NOMO-1 treated with DMSO at 0.1 percent for 48 hours (cell line): Measurements from ENCODE around the gene FBXW4.
"Not testable (repeated sequence)": the region's sequence is repeated elsewhere in the genome, so short reads cannot be mapped to it uniquely, and the experiment has no call there.

Source experiments
- DNase-seq: peaks from one replicate; lab custom pipeline; 2025; ENCODE audit not compliant: unreplicated experiment; lab: John Stamatoyannopoulos, UW

Gene FBXW4

GRCh38 chr10:101658975-101659374 is 36.0 kb downstream of the FBXW4 start:
- DNase-seq: no peak

- DNase-seq: no peak
Observed at GRCh38 chr10:101656890-101657289, 38.1 kb downstream of the FBXW4 start.

GRCh38 chr10:101655570-101655969 is 39.4 kb downstream of the FBXW4 start:
- no peak for DNase-seq

- no peak for DNase-seq
Observed at GRCh38 chr10:101653536-101653935, 41.4 kb downstream of the FBXW4 start.

GRCh38 chr10:101651336-101651735 is 43.6 kb downstream of the FBXW4 start:
- DNase-seq: no peak

GRCh38 chr10:101650863-101651262 is 44.1 kb downstream of the FBXW4 start:
- DNase-seq: no peak

GRCh38 chr10:101649525-101650085 is 45.4 kb downstream of the FBXW4 start:
- no peak for DNase-seq

- DNase-seq: no peak
Observed at GRCh38 chr10:101647255-101647654, 47.7 kb downstream of the FBXW4 start.

GRCh38 chr10:101646364-101646763 is 48.6 kb downstream of the FBXW4 start:
- no peak for DNase-seq

- DNase-seq: no peak
Observed at GRCh38 chr10:101645659-101646058, 49.3 kb downstream of the FBXW4 start.

GRCh38 chr10:101644002-101644401 is 51.0 kb downstream of the FBXW4 start:
- DNase-seq: no peak

- no peak for DNase-seq
Observed at GRCh38 chr10:101643546-101643945, 51.4 kb downstream of the FBXW4 start.

- DNase-seq: no peak
Observed at GRCh38 chr10:101639141-101639900, 55.6 kb downstream of the FBXW4 start.

GRCh38 chr10:101633510-101633909 is 61.5 kb downstream of the FBXW4 start:
- not testable (repeated sequence) for DNase-seq

- no peak for DNase-seq
Observed at GRCh38 chr10:101631821-101632475, 63.0 kb downstream of the FBXW4 start.

GRCh38 chr10:101630633-101630920 is 64.4 kb downstream of the FBXW4 start:
- DNase-seq: no peak

GRCh38 chr10:101629837-101630632 is 64.9 kb downstream of the FBXW4 start:
- no peak for DNase-seq

GRCh38 chr10:101625821-101626412 is 69.1 kb downstream of the FBXW4 start:
- DNase-seq: no peak

- DNase-seq: no peak
Observed at GRCh38 chr10:101624526-101625102, 70.4 kb downstream of the FBXW4 start.

GRCh38 chr10:101623528-101623927 is 71.4 kb downstream of the FBXW4 start:
- no peak for DNase-seq

- DNase-seq: no peak
Observed at GRCh38 chr10:101619983-101620382, 75.0 kb downstream of the FBXW4 start.
